Central memory CD4-positive, alpha-beta T cell (primary cell): ENCODE data around the gene DLGAP1.

Experiments
- DNase-seq: peaks from one replicate; pipeline ENCODE4 v3.0.0; 2022

Gene DLGAP1

GRCh38 chr18:3747176-3747973, 707.7 kb downstream of the DLGAP1 start:
- DNase-seq = no peak

- no peak for DNase-seq
These were observed 712.6 kb downstream of the DLGAP1 start for GRCh38 chr18:3742541-3742940.

- DNase-seq = no peak
These were observed 713.8 kb downstream of the DLGAP1 start for GRCh38 chr18:3741333-3741732.

- DNase-seq = no peak
These were observed 726.2 kb downstream of the DLGAP1 start for GRCh38 chr18:3728704-3729437.

- no peak for DNase-seq
These were observed 727.8 kb downstream of the DLGAP1 start for GRCh38 chr18:3727274-3727673.

GRCh38 chr18:3726238-3726951, 728.7 kb downstream of the DLGAP1 start:
- no peak for DNase-seq

GRCh38 chr18:3725115-3725514, 730.0 kb downstream of the DLGAP1 start:
- DNase-seq = no peak

GRCh38 chr18:3723554-3723953, 731.6 kb downstream of the DLGAP1 start:
- DNase-seq = no peak

GRCh38 chr18:3722649-3723433, 732.3 kb downstream of the DLGAP1 start:
- no peak for DNase-seq

GRCh38 chr18:3721771-3722648, 733.1 kb downstream of the DLGAP1 start:
- no peak for DNase-seq

- no peak for DNase-seq
These were observed 734.1 kb downstream of the DLGAP1 start for GRCh38 chr18:3720818-3721545.

- DNase-seq = no peak
These were observed 734.9 kb downstream of the DLGAP1 start for GRCh38 chr18:3720159-3720558.

- no peak for DNase-seq
These were observed 737.6 kb downstream of the DLGAP1 start for GRCh38 chr18:3717376-3718025.

GRCh38 chr18:3716116-3716660, 738.9 kb downstream of the DLGAP1 start:
- DNase-seq = no peak

GRCh38 chr18:3715231-3716080, 739.7 kb downstream of the DLGAP1 start:
- no peak for DNase-seq

GRCh38 chr18:3713708-3714107, 741.4 kb downstream of the DLGAP1 start:
- DNase-seq = no peak

- DNase-seq = no peak
These were observed 741.9 kb downstream of the DLGAP1 start for GRCh38 chr18:3713166-3713565.

GRCh38 chr18:3712491-3712890, 742.6 kb downstream of the DLGAP1 start:
- DNase-seq = no peak

- DNase-seq = no peak
These were observed 744.3 kb downstream of the DLGAP1 start for GRCh38 chr18:3710712-3711301.
